Ishikawa (cell line): Measurements from ENCODE around the gene DHRS7C.

Experiments
- CEBPB ChIP-seq: IDR thresholded peaks from 2 replicates; pipeline ENCODE4 v1.6.1; 2012
- CREB1 ChIP-seq: IDR thresholded peaks from 2 replicates; pipeline ENCODE4 v1.6.1; 2012; ENCODE audit warnings: low read depth
- EGR1 ChIP-seq: IDR thresholded peaks from 2 replicates; pipeline ENCODE4 v1.6.1; 2012
- EP300 ChIP-seq: IDR thresholded peaks from 2 replicates; pipeline ENCODE4 v1.6.1; 2012; ENCODE audit warnings: borderline replicate concordance
- FOXM1 ChIP-seq: IDR thresholded peaks from 2 replicates; pipeline ENCODE4 v1.6.1; 2012; ENCODE audit warnings: low read depth, borderline replicate concordance
- MAX ChIP-seq: IDR thresholded peaks from 2 replicates; pipeline ENCODE4 v1.6.1; 2012
- NFIC ChIP-seq: IDR thresholded peaks from 2 replicates; pipeline ENCODE4 v1.6.1; 2012
- RAD21 ChIP-seq: IDR thresholded peaks from 2 replicates; pipeline ENCODE4 v1.6.1; 2012; ENCODE audit warnings: low read depth
- REST ChIP-seq: IDR thresholded peaks from 2 replicates; pipeline ENCODE4 v1.6.1; 2012; ENCODE audit warnings: low read depth, mild to moderate bottlenecking
- TAF1 ChIP-seq: IDR thresholded peaks from 2 replicates; pipeline ENCODE4 v1.6.1; 2012; ENCODE audit warnings: low read depth, mild to moderate bottlenecking
- TCF12 ChIP-seq: IDR thresholded peaks from 2 replicates; pipeline ENCODE4 v1.6.1; 2012; ENCODE audit warnings: low read depth
- TEAD4 ChIP-seq: IDR thresholded peaks from 2 replicates; pipeline ENCODE4 v1.6.1; 2012
- YY1 ChIP-seq: IDR thresholded peaks from 2 replicates; pipeline ENCODE4 v1.6.1; 2012; ENCODE audit warnings: low read depth
- ZBTB7A ChIP-seq: IDR thresholded peaks from 2 replicates; pipeline ENCODE4 v1.6.1; 2012; ENCODE audit warnings: low read depth
- TF ChIP-seq, protein P1 (sequence below): IDR thresholded peaks from 2 replicates; pipeline ENCODE4 v1.6.1; 2012

Gene DHRS7C

GRCh38 chr17:9769036-9769695 lies 22.2 kb downstream of the DHRS7C start:
- TF ChIP-seq TCF12 (no peak), MAX (no peak), REST (no peak)
- TF ChIP-seq, protein P1, sequence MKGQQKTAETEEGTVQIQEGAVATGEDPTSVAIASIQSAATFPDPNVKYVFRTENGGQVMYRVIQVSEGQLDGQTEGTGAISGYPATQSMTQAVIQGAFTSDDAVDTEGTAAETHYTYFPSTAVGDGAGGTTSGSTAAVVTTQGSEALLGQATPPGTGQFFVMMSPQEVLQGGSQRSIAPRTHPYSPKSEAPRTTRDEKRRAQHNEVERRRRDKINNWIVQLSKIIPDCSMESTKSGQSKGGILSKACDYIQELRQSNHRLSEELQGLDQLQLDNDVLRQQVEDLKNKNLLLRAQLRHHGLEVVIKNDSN = no peak

- TF ChIP-seq TCF12 (no peak), EGR1 (no peak), RAD21 (peak; percentile 35), REST (no peak), ZBTB7A (no peak)
Observed at GRCh38 chr17:9768381-9768934, 22.9 kb downstream of the DHRS7C start.

GRCh38 chr17:9767432-9767991 lies 23.9 kb downstream of the DHRS7C start:
- no peak for TF ChIP-seq MAX
- TF ChIP-seq TEAD4 = no peak
- TF ChIP-seq, protein P1 = no peak
- no peak for TF ChIP-seq ZBTB7A
- no peak for TF ChIP-seq TCF12
- TF ChIP-seq RAD21 = no peak
- TF ChIP-seq CREB1 = no peak
- no peak for TF ChIP-seq YY1
- TF ChIP-seq EP300 = no peak
- no peak for TF ChIP-seq FOXM1
- TF ChIP-seq REST = no peak
- TF ChIP-seq CEBPB = no peak
- no peak for TF ChIP-seq TAF1
- TF ChIP-seq NFIC = no peak
- no peak for TF ChIP-seq EGR1

DNA sequence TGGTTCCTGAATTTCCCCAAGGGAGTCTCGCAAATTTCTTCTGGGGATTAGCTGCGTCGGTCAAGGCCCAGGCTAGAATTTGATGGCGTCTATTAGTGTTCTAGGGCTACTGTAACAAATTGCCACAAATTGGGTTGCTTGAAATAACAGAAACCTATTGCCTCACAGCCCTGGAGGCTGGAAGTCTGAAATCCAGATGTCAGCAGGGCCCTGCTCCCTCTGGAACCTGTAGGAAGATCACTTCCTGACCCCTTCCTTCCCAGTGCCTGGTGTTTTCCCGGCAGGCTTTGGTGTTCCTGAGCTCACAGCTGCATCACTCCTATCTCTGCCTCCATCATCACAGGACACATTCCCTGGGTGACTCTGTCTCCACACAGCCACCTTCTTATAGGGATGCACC lies 24.4 kb downstream of the DHRS7C start:
- TF ChIP-seq CEBPB (no peak), ZBTB7A (no peak), RAD21 (no peak), EP300 (no peak), EGR1 (no peak), TAF1 (no peak)
- TF ChIP-seq, protein P1 = no peak
